BE2C (cell line): ENCODE results near the gene NLRC3.

Experiments
- DNase-seq: peaks from one replicate; pipeline ENCODE4 v3.0.0-alpha.2; 2020
- H3K27me3 ChIP-seq: fragments of 250-450 bp; sonication (Bioruptor Pico); 2 replicates; pipeline ENCODE4 v1.5.1; 2020; ENCODE audit warnings: mild to moderate bottlenecking
- H3K36me3 ChIP-seq: fragments of 250-450 bp; sonication (Bioruptor Pico); 2 replicates; pipeline ENCODE4 v1.5.1; 2020; ENCODE audit warnings: mild to moderate bottlenecking
- H3K4me1 ChIP-seq: fragments of 250-450 bp; sonication (Bioruptor Pico); 2 replicates; pipeline ENCODE4 v1.5.1; 2020
- H3K4me3 ChIP-seq: 2 replicates; pipeline ENCODE4 v1.5.1; 2011; ENCODE audit warnings: low read depth, low read length
- H3K9me3 ChIP-seq: fragments of 250-450 bp; sonication (Bioruptor Pico); 2 replicates; pipeline ENCODE4 v1.5.1; 2020
- TF ChIP-seq, protein P1 (sequence below): IDR thresholded peaks from 2 replicates; pipeline ENCODE4 v1.5.1; 2012; ENCODE audit warnings: mild to moderate bottlenecking, low read depth, low read length

Gene NLRC3

DNA sequence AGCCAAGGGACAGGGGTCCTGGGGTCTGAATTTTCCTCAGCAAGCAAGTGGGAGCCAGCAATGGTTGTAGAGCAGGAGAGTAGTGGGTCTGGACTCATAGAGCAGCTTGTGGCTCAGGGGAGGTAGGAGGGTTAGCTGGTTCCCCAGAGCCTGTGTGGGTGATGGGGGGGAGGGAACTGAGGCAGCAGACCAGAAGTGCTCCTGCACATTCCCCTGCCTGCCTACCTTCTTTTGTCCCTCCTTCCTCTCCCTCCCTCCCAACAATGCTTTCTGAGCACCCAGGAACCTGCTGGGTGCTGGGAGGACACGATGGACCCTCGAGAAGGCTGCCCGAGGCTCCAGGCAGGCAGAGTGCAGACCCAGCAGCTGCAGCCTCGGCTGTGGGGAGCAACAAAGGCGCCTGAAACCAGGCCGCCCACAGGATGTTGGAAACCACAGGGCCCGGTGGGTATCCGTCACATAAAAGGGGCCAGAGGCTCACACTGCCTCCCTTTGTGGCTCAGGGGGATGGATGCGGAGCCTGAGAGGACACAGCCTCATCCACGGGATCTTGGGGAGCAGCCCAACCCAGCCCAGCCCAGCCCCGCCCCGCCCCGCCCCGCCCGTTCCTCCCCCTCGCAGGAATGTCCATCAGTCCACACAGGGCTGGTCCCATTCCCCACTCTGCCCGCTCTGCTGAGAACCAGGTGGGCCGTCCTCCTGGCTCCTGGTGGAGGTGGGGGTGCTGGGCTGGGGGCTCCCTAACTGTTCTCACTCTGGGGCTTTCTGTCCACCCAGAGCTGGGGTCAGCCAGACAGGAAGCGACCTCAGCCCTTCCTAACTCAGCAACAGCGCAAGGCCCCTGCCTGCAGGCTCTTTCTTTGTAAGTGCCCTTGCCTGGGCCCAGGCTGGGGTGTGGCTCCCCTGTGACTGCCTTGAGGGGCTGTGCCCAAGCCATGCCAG is 1.7 kb upstream of the NLRC3 start:
- Histone ChIP-seq H3K9me3 (no peaks in the 10 kb centered on the region), H3K4me3 (no peak overlapping the region), H3K36me3 (peaks cover 7% of the 10 kb centered on the region), H3K4me1 (no peaks in the 10 kb centered on the region), H3K27me3 (no peaks in the 10 kb centered on the region)
- no peak for DNase-seq
- TF ChIP-seq, protein P1, sequence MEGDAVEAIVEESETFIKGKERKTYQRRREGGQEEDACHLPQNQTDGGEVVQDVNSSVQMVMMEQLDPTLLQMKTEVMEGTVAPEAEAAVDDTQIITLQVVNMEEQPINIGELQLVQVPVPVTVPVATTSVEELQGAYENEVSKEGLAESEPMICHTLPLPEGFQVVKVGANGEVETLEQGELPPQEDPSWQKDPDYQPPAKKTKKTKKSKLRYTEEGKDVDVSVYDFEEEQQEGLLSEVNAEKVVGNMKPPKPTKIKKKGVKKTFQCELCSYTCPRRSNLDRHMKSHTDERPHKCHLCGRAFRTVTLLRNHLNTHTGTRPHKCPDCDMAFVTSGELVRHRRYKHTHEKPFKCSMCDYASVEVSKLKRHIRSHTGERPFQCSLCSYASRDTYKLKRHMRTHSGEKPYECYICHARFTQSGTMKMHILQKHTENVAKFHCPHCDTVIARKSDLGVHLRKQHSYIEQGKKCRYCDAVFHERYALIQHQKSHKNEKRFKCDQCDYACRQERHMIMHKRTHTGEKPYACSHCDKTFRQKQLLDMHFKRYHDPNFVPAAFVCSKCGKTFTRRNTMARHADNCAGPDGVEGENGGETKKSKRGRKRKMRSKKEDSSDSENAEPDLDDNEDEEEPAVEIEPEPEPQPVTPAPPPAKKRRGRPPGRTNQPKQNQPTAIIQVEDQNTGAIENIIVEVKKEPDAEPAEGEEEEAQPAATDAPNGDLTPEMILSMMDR = no peak

DNA sequence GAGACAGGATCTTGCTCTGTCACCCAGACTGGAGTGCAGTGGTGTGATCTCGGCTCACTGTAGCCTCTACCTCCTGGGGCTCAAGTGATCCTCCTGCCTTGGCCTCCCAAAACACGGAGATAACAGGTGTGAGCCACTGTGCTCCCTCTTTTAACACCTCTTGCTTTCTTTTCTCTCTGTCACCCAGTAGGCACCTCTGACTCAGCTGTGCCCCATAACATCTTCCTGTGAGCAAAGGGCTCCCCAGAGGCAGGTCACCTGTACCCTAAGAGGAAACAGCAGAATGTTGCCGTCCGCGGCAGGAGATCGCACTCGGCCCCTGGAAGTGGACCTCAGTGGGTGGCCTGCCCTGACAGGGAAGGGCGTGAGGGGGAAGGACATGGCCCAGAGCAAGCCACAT is 918 bp upstream of the NLRC3 start:
- Histone ChIP-seq H3K4me3 (no peak overlapping the region), H3K27me3 (no peaks in the 10 kb centered on the region), H3K36me3 (peaks cover 3% of the 10 kb centered on the region), H3K4me1 (no peaks in the 10 kb centered on the region), H3K9me3 (no peaks in the 10 kb centered on the region)
- DNase-seq = no peak
- TF ChIP-seq, protein P1 = no peak

DNA sequence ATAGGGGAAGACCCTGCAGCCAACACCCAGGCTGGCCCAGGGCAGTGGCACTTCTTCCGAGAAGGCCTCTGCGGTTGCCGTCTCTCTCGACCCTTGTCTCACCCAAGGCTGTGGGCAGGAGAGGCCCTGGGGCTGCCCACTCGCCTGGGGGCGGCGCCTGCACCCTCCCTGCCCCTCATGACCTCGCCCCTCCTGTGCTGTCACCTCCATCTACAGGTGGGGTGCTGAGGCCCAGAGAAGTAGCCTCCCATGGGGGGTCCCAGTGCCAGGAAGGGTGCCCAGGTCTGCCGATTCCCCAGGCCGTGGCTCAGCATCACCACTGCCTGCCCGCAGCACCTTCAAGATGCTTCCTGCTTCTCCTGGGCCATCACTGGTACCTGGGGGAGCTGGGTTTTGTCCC is 992 bp downstream of the NLRC3 start:
- no peaks in the 10 kb centered on the region for H3K36me3 ChIP-seq
- H3K27me3 ChIP-seq = no peaks in the 10 kb centered on the region
- TF ChIP-seq, protein P1 = no peak
- H3K9me3 ChIP-seq = no peaks in the 10 kb centered on the region
- no peak for DNase-seq
- H3K4me1 ChIP-seq = no peaks in the 10 kb centered on the region
- no peak overlapping the region for H3K4me3 ChIP-seq

DNA sequence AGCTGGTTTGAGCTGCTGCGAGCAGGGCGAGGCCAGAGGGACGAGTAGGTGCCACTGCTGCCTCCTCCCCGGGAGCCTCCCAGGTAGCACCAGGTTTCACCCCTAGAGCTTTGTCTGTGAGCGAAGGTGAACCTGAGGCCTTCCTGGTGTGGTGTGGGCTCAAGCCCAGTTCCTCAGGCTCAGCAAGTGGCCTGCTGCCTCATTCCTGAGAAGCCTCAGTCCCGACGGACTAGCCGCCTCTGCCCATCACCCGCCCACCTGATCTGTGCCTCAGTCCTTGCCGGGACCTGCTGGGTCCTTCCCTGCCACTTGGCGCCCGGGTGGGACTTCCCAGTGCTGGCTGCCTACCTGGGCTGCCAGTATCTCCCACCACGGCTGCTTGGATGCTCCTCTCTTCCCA is 1.7 kb downstream of the NLRC3 start:
- no peaks in the 10 kb centered on the region for H3K9me3 ChIP-seq
- H3K36me3 ChIP-seq = no peaks in the 10 kb centered on the region
- no peak for DNase-seq
- TF ChIP-seq, protein P1 = no peak
- no peak overlapping the region for H3K4me3 ChIP-seq
- H3K27me3 ChIP-seq = no peaks in the 10 kb centered on the region
- H3K4me1 ChIP-seq = no peaks in the 10 kb centered on the region

DNA sequence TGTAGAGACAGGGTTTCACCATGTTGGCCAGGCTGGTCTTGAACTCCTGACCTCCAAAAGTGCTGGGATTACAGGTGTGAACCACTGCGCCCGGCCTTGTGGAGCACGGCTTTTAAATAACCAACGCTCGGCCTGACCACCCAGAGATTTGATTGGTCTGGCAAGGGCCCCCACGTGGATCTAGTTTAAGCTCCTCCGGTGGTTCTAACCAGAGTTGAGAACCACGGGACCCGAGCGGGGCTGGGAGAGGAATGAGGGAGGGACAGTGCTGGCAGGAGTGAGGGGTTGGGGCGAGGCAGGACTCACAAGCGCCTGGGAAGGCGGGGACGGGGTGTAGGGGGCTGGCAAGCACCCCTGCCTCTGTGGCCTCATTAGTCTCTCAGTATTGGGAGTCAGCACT is 3.0 kb downstream of the NLRC3 start:
- H3K27me3 ChIP-seq = no peaks in the 10 kb centered on the region
- DNase-seq = no peak
- H3K36me3 ChIP-seq = no peaks in the 10 kb centered on the region
- TF ChIP-seq, protein P1 = no peak
- no peaks in the 10 kb centered on the region for H3K9me3 ChIP-seq
- no peak overlapping the region for H3K4me3 ChIP-seq
- H3K4me1 ChIP-seq = no peaks in the 10 kb centered on the region

DNA sequence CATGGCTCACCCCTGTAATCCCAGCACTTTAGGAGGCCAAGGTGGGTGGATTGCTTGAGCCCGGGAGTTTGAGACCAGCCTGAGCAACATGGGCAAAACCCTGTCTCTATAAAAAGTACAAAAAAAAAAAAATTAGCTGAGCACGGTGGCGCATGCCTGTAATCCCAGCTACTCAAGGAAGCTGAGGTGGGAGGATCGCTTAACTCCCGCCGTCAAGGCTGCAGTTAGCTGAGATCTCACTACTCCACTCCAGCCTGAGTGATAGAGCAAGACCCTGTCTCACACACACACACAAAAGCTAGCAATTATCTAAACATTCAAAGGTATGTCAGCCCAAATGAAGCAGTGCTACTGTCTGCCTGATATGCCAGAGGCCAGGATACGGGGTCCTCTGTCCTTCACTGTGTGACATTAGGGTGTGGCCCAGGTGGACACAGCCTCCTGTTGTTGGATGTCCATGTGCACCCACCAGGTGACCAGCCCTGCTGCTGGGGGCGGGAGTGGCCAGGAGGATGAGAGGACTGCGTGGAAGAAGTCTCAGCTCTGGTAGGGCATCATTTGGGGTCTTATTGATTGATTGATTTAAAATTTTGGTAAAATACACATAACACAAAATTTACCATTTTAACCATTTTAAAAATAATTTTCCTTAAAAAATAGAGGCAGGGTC is 3.9 kb downstream of the NLRC3 start:
- TF ChIP-seq, protein P1 = no peak
- no peaks in the 10 kb centered on the region for H3K27me3 ChIP-seq

More for the DNA sequence above, 3.9 kb downstream of the NLRC3 start:
- no peak for DNase-seq
- Histone ChIP-seq H3K4me3 (no peak overlapping the region), H3K9me3 (no peaks in the 10 kb centered on the region), H3K4me1 (no peaks in the 10 kb centered on the region), H3K36me3 (no peaks in the 10 kb centered on the region)
